ENCODE measurements around the gene MAPRE3. TPM values are rescaled to one million over a fixed set of nuclear protein-coding genes. Genes with fewer than 3 reads are reported as not detected.

The MAPRE3 gene
- total and polyA plus RNA-seq, 9 of the 15 experiments (the other 6 are each of a cell fraction or from before 2014, with no cell fraction given): 0.70 to 43.2 (median 12.6) TPM

GRCh38 chr2:27019931-27020855 lies 49.8 kb downstream of the MAPRE3 start (continued):
- TF ChIP-seq AFF4 (CRISPR knock-in tag; IDR thresholded peaks at IDR 0.05) (no peak), MYNN (IDR thresholded peaks at IDR 0.05) (peak; percentile 67), MYNN (CRISPR knock-in tag; IDR thresholded peaks at IDR 0.05) (no peak), ZNF609 (CRISPR knock-in tag; IDR thresholded peaks at IDR 0.05; ENCODE audit: borderline replicate concordance) (no peak), WHSC1 (IDR thresholded peaks at IDR 0.05; ENCODE audit: low read length) (no peak), TCF7 (IDR thresholded peaks at IDR 0.05; ENCODE audit: borderline replicate concordance) (no peak), MBD2 (IDR thresholded peaks at IDR 0.05; ENCODE audit: borderline replicate concordance, low read depth) (no peak), ZBTB1 (CRISPR knock-in tag; IDR thresholded peaks at IDR 0.05; ENCODE audit: borderline replicate concordance, low read depth) (no peak), SNIP1 (IDR thresholded peaks at IDR 0.05; ENCODE audit: low read depth) (no peak), HMGXB4 (CRISPR knock-in tag; IDR thresholded peaks at IDR 0.05) (no peak), PURB (CRISPR knock-in tag; IDR thresholded peaks at IDR 0.05; ENCODE audit: low read depth) (no peak), MLLT1 (IDR thresholded peaks at IDR 0.05) (peak in 1 of 2 experiments; percentile 77; a peak in 2 of 4 replicates)

Measured in K562 (cell line).